WTC11 (cell line): Measurements from ENCODE around the gene TRIM17. TPM values are rescaled to one million over a fixed set of nuclear protein-coding genes. Genes with fewer than 3 reads are reported as not detected.

Source experiments
- ATAC-seq: fragments of 200-7000 bp; cut with Tn5 transposase; 2 replicates; pipeline ENCODE4 v1.10.0; 2021; ENCODE audit warnings: mild to moderate bottlenecking, moderate library complexity
- CTCF ChIA-PET: fragments of 300-600 bp; sonication (Branson Sonifier 250); formaldehyde crosslinking; loops from one replicate; lab custom pipeline; 2021; ENCODE audit warnings: antibody characterized with exemption; lab: Charles Lee
- POLR2A ChIA-PET: fragments of 350-600 bp; sonication (Branson Sonifier 250); formaldehyde crosslinking; loops from one replicate; lab custom pipeline; 2021; ENCODE audit warnings: antibody characterized with exemption; lab: Charles Lee
- DNase-seq: peaks from one replicate; pipeline ENCODE4 v3.0.0; 2021; ENCODE audit warnings: low spot score
- H3K27ac Mint-ChIP-seq: 2 replicates; pipeline ENCODE4 v1.8.0; 2021; ENCODE audit warnings: mixed read lengths
- H3K27me3 Mint-ChIP-seq: 2 replicates; pipeline ENCODE4 v1.8.0; 2021; ENCODE audit warnings: low read depth, mild to moderate bottlenecking, moderate library complexity, mixed read lengths
- H3K36me3 Mint-ChIP-seq: 2 replicates; pipeline ENCODE4 v1.8.0; 2021; ENCODE audit warnings: mixed read lengths
- H3K4me1 Mint-ChIP-seq: 2 replicates; pipeline ENCODE4 v1.8.0; 2022; ENCODE audit warnings: mixed read lengths
- H3K4me3 Mint-ChIP-seq: 2 replicates; pipeline ENCODE4 v1.8.0; 2021; ENCODE audit warnings: mild to moderate bottlenecking, moderate library complexity, mixed read lengths
- H3K9me3 Mint-ChIP-seq: 2 replicates; pipeline ENCODE4 v1.8.0; 2021; ENCODE audit warnings: mixed read lengths
- ATF1 ChIP-seq: sonication (generic); formaldehyde crosslinking; IDR thresholded peaks from 2 replicates; pipeline ENCODE4 v1.8.1; 2023; ENCODE audit warnings: mild to moderate bottlenecking, moderate library complexity, missing genetic modification reagents
- ATF3 ChIP-seq: sonication (generic); formaldehyde crosslinking; conservative IDR thresholded peaks from 2 replicates; pipeline ENCODE4 v1.8.1; 2022; ENCODE audit warnings: mild to moderate bottlenecking, missing genetic modification reagents
- CREB1 ChIP-seq: sonication (generic); formaldehyde crosslinking; IDR thresholded peaks from 2 replicates; pipeline ENCODE4 v1.8.0; 2023; ENCODE audit warnings: mild to moderate bottlenecking, missing genetic modification reagents
- CREM ChIP-seq: sonication (generic); formaldehyde crosslinking; IDR thresholded peaks from 2 replicates; pipeline ENCODE4 v1.8.1; 2022; ENCODE audit warnings: mild to moderate bottlenecking, missing genetic modification reagents, moderate library complexity
- CTCF ChIP-seq: fragments of 200-600 bp; IDR thresholded peaks from 2 replicates; pipeline ENCODE4 v1.8.0; 2022; ENCODE audit warnings: antibody characterized with exemption
- EMX1 ChIP-seq: fragments of 250-450 bp; sonication (Bioruptor Pico); IDR thresholded peaks from 2 replicates; pipeline ENCODE4 v1.8.0; 2021; ENCODE audit warnings: mild to moderate bottlenecking
- ESRRA ChIP-seq: sonication (generic); formaldehyde crosslinking; IDR thresholded peaks from 2 replicates; pipeline ENCODE4 v1.8.1; 2022; ENCODE audit warnings: mild to moderate bottlenecking, missing genetic modification reagents, borderline replicate concordance
- ETV6 ChIP-seq: sonication (generic); formaldehyde crosslinking; IDR thresholded peaks from 2 replicates; pipeline ENCODE4 v1.8.1; 2022; ENCODE audit warnings: mild to moderate bottlenecking, missing genetic modification reagents
- FOXJ3 ChIP-seq: sonication (generic); formaldehyde crosslinking; IDR thresholded peaks from 2 replicates; pipeline ENCODE4 v1.9.0; 2021; ENCODE audit warnings: missing genetic modification reagents, mild to moderate bottlenecking, borderline replicate concordance
- JAZF1 ChIP-seq: fragments of 250-450 bp; sonication (Bioruptor Pico); IDR thresholded peaks from 2 replicates; pipeline ENCODE4 v1.9.0; 2021; ENCODE audit warnings: moderate library complexity, mild to moderate bottlenecking, inconsistent platforms
- KAT7 ChIP-seq: sonication (generic); formaldehyde crosslinking; IDR thresholded peaks from 2 replicates; pipeline ENCODE4 v1.8.1; 2023; ENCODE audit warnings: missing genetic modification reagents, mild to moderate bottlenecking, borderline replicate concordance
- MXD4 ChIP-seq: fragments of 250-450 bp; sonication (Bioruptor Pico); IDR thresholded peaks from 2 replicates; pipeline ENCODE4 v1.8.0; 2021; ENCODE audit warnings: mild to moderate bottlenecking, moderate library complexity, borderline replicate concordance
- NFATC4 ChIP-seq: fragments of 250-450 bp; sonication (Bioruptor Pico); IDR thresholded peaks from 2 replicates; pipeline ENCODE4 v1.9.0; 2021; ENCODE audit warnings: mild to moderate bottlenecking
- NFE2L1 ChIP-seq: sonication (generic); formaldehyde crosslinking; IDR thresholded peaks from 2 replicates; pipeline ENCODE4 v1.8.1; 2023; ENCODE audit warnings: missing genetic modification reagents
- NFYB ChIP-seq: sonication (generic); formaldehyde crosslinking; conservative IDR thresholded peaks from 2 replicates; pipeline ENCODE4 v1.8.0; 2022; ENCODE audit warnings: low read depth, missing genetic modification reagents
- OVOL2 ChIP-seq: fragments of 250-450 bp; sonication (Bioruptor Pico); IDR thresholded peaks from 2 replicates; pipeline ENCODE4 v1.9.0; 2021; ENCODE audit warnings: mild to moderate bottlenecking, borderline replicate concordance
- PREB ChIP-seq: sonication (generic); formaldehyde crosslinking; IDR thresholded peaks from 2 replicates; pipeline ENCODE4 v1.8.1; 2022; ENCODE audit warnings: mild to moderate bottlenecking, missing genetic modification reagents, moderate library complexity, borderline replicate concordance
- ZBTB21 ChIP-seq: sonication (generic); formaldehyde crosslinking; IDR thresholded peaks from 2 replicates; pipeline ENCODE4 v1.8.1; 2023; ENCODE audit warnings: mild to moderate bottlenecking, missing genetic modification reagents, borderline replicate concordance
- ZNF396 ChIP-seq: fragments of 250-450 bp; sonication (Bioruptor Pico); IDR thresholded peaks from 2 replicates; pipeline ENCODE4 v1.8.0; 2021; ENCODE audit warnings: mild to moderate bottlenecking, moderate library complexity, borderline replicate concordance
- ZNF512 ChIP-seq: sonication (generic); formaldehyde crosslinking; IDR thresholded peaks from 2 replicates; pipeline ENCODE4 v1.8.1; 2022; ENCODE audit warnings: missing genetic modification reagents, borderline replicate concordance
- ZNF532 ChIP-seq: fragments of 250-450 bp; sonication (Bioruptor Pico); IDR thresholded peaks from 2 replicates; pipeline ENCODE4 v1.9.0; 2021; ENCODE audit warnings: mild to moderate bottlenecking, borderline replicate concordance
- total RNA-seq: library from RNA; stranded (reverse); gene quantifications from 3 replicates; pipeline ENCODE4 v1.2.3, GENCODE V29; 2021

The TRIM17 gene
- total RNA-seq, 1 experiment from 2014 or later: 2.6 TPM

- no peaks in the 10 kb centered on the region for H3K9me3 Mint-ChIP-seq
- H3K27me3 Mint-ChIP-seq: peaks cover 7% of the 10 kb centered on the region
- POLR2A ChIA-PET: interaction anchor here (0.5 to 1.4 kb wide), 3 partner anchors 11 to 47 kb away, joined by 4 to 8 read pairs (median 6); no protein-coding TSS in a partner anchor
- TF ChIP-seq FOXJ3 (CRISPR knock-in tag): no peak
- no peak for TF ChIP-seq CREM
- TF ChIP-seq ETV6 (CRISPR knock-in tag): no peak
- TF ChIP-seq ESRRA (CRISPR knock-in tag): no peak
- TF ChIP-seq ATF3: no peak
- TF ChIP-seq ZNF532 (CRISPR knock-in tag): no peak
- TF ChIP-seq CREB1: no peak
- TF ChIP-seq NFE2L1 (CRISPR knock-in tag): no peak
- no peak for TF ChIP-seq EMX1 (CRISPR knock-in tag)
- TF ChIP-seq, all 79 proteins: peak for 0
- CTCF ChIA-PET: interaction anchor here (1.4 kb wide), 1 partner anchor 11 kb away, joined by 4 read pairs; no protein-coding TSS in a partner anchor
- H3K27ac Mint-ChIP-seq: no peak overlapping the region
- peaks cover 3% of the 10 kb centered on the region; the same call in 1 of the 2 replicates for H3K36me3 Mint-ChIP-seq
- H3K4me3 Mint-ChIP-seq: no peak overlapping the region
- DNase-seq (no peak), ATAC-seq (no peak)
- H3K4me1 Mint-ChIP-seq: peaks cover 16% of the 10 kb centered on the region
These were observed 36.4 kb upstream of the TRIM17 start for GRCh38 chr1:228453022-228453560.

GRCh38 chr1:228452194-228453021, 35.7 kb upstream of the TRIM17 start:
- peaks cover 16% of the 10 kb centered on the region for H3K4me1 Mint-ChIP-seq
- no peak for DNase-seq
- TF ChIP-seq CTCF: no peak
- TF ChIP-seq PREB (CRISPR knock-in tag): no peak
- TF ChIP-seq EMX1 (CRISPR knock-in tag): no peak
- TF ChIP-seq ZNF512 (CRISPR knock-in tag): no peak
- TF ChIP-seq ATF1: no peak
- TF ChIP-seq MXD4 (CRISPR knock-in tag): no peak
- no peak for TF ChIP-seq ETV6 (CRISPR knock-in tag)
- no peak for TF ChIP-seq CREM
- no peak for TF ChIP-seq NFYB
- no peak for TF ChIP-seq OVOL2 (CRISPR knock-in tag)
- TF ChIP-seq ZNF396 (CRISPR knock-in tag): no peak
- TF ChIP-seq NFATC4 (CRISPR knock-in tag): no peak
- TF ChIP-seq KAT7 (CRISPR knock-in tag): no peak
- TF ChIP-seq ZBTB21 (CRISPR knock-in tag): no peak
- TF ChIP-seq JAZF1 (CRISPR knock-in tag): no peak
- TF ChIP-seq, all 79 proteins: peak for 0
- no peak for ATAC-seq
- Mint-ChIP-seq H3K36me3 (peaks cover 3% of the 10 kb centered on the region; the same call in 1 of the 2 replicates), H3K27ac (no peak overlapping the region), H3K27me3 (peaks cover 14% of the 10 kb centered on the region), H3K9me3 (no peaks in the 10 kb centered on the region), H3K4me3 (no peak overlapping the region)
- POLR2A ChIA-PET: interaction anchor here (0.5 to 1.4 kb wide), 3 partner anchors 11 to 47 kb away, joined by 4 to 8 read pairs (median 6); no protein-coding TSS in a partner anchor
- CTCF ChIA-PET: interaction anchor here (1.4 kb wide), 1 partner anchor 12 kb away, joined by 4 read pairs; no protein-coding TSS in a partner anchor
